IMR-90 (cell line): ENCODE data around the gene TP53BP1. TPM values are rescaled to one million over a fixed set of nuclear protein-coding genes. Genes with fewer than 3 reads are reported as not detected.
A peak's percentile ranks its signal among the peaks of the same experiment; 100 is the strongest.

Experiments
- ATAC-seq: fragments of 200-7000 bp; cut with Tn5 transposase; 2 replicates; pipeline ENCODE4 v1.9.1; 2020; ENCODE audit warnings: low read depth, mild to moderate bottlenecking, moderate library complexity
- BruUV-seq: library from RNA; stranded (reverse); fragments of 400-500 nt; replicated peaks from 2 replicates; lab custom pipeline; 2021; lab: Mats Ljungman, UMichigan
- CTCF ChIA-PET: fragments of 300-600 bp; formaldehyde crosslinking; extraction: SDS; loops from one replicate; lab custom pipeline; 2021; ENCODE audit warnings: antibody characterized with exemption; lab: Yijun Ruan, JAX
- POLR2A ChIA-PET: fragments of 300-600 bp; sonication (Branson Sonifier 250); formaldehyde crosslinking; loops from one replicate; lab custom pipeline; 2022; ENCODE audit warnings: antibody characterized with exemption; ENCODE audit not compliant: unreplicated experiment; lab: Charles Lee
- DNase-seq: peaks from one replicate; pipeline ENCODE4 v3.0.0; 2013
- H2AFZ ChIP-seq: replicated peaks from 2 replicates; pipeline ENCODE3; 2013; ENCODE audit warnings: low read length, mild to moderate bottlenecking; ENCODE audit not compliant: poor library complexity
- H2AK5ac ChIP-seq: 2 replicates; pipeline ENCODE4 v1.6.1; 2013; ENCODE audit warnings: low read depth, low read length, inconsistent platforms
- H2AK9ac ChIP-seq: replicated peaks from 2 replicates; pipeline ENCODE3; 2013; ENCODE audit warnings: mild to moderate bottlenecking, low read depth, low read length, moderate library complexity; ENCODE audit not compliant: poor library complexity
- H2BK120ac ChIP-seq: 2 replicates; pipeline ENCODE4 v1.6.1; 2013; ENCODE audit warnings: low read depth, low read length, inconsistent platforms
- H2BK15ac ChIP-seq: 3 replicates; pipeline ENCODE4 v1.6.1; 2013; ENCODE audit warnings: low read depth, low read length, inconsistent platforms
- H2BK20ac ChIP-seq: 2 replicates; pipeline ENCODE4 v1.6.1; 2013; ENCODE audit warnings: low read depth, mild to moderate bottlenecking, inconsistent platforms, low read length, moderate library complexity
- H2BK5ac ChIP-seq: 2 replicates; pipeline ENCODE4 v1.6.1; 2013; ENCODE audit warnings: mild to moderate bottlenecking, low read depth, low read length, inconsistent platforms; ENCODE audit not compliant: poor library complexity, severe bottlenecking
- H3K14ac ChIP-seq: replicated peaks from 2 replicates; pipeline ENCODE4 v1.6.1; 2013; ENCODE audit warnings: low read depth, low read length, inconsistent platforms
- H3K18ac ChIP-seq: 2 replicates; pipeline ENCODE4 v1.6.1; 2013; ENCODE audit warnings: low read depth, low read length, control low read depth
- H3K23ac ChIP-seq: 2 replicates; pipeline ENCODE4 v1.6.1; 2013; ENCODE audit warnings: low read depth, low read length, inconsistent platforms
- H3K27ac ChIP-seq: 2 replicates; pipeline ENCODE4 v1.5.1; 2013; ENCODE audit warnings: mild to moderate bottlenecking, control low read depth, low read length; ENCODE audit not compliant: insufficient read depth
- H3K27me3 ChIP-seq: 2 replicates; pipeline ENCODE4 v1.6.1; 2013; ENCODE audit warnings: low read length; ENCODE audit not compliant: control insufficient read depth, insufficient read depth
- H3K36me3 ChIP-seq: 2 replicates; pipeline ENCODE4 v1.6.1; 2013; ENCODE audit warnings: low read length, mixed read lengths; ENCODE audit not compliant: control insufficient read depth, insufficient read depth
- H3K4ac ChIP-seq: 2 replicates; pipeline ENCODE4 v1.6.1; 2013; ENCODE audit warnings: low read depth, low read length, inconsistent platforms
- H3K4me1 ChIP-seq: 2 replicates; pipeline ENCODE4 v1.6.1; 2013; ENCODE audit warnings: low read length, mixed read lengths; ENCODE audit not compliant: control insufficient read depth, insufficient read depth
- H3K4me2 ChIP-seq: 2 replicates; pipeline ENCODE4 v1.6.1; 2013; ENCODE audit warnings: low read depth, mild to moderate bottlenecking, control low read depth, low read length, moderate library complexity
- H3K4me3 ChIP-seq: 2 replicates; pipeline ENCODE4 v1.5.1; 2013; ENCODE audit warnings: low read depth, mild to moderate bottlenecking, control low read depth, low read length, moderate library complexity; ENCODE audit not compliant: insufficient read depth
- H3K56ac ChIP-seq: 2 replicates; pipeline ENCODE4 v1.6.1; 2013; ENCODE audit warnings: low read length, inconsistent platforms; ENCODE audit not compliant: insufficient read depth; ENCODE audit errors: extremely low read depth
- H3K79me1 ChIP-seq, 2 experiments: 2 replicates each; pipeline ENCODE4 v1.6.1; 2013; ENCODE audit warnings: low read length in 2 of 2, inconsistent platforms in 1 of 2, low read depth in 1 of 2
- H3K9ac ChIP-seq: 2 replicates; pipeline ENCODE4 v1.6.1; 2013; ENCODE audit warnings: low read depth, low read length, control low read depth
- H3K9me1 ChIP-seq: 2 replicates; pipeline ENCODE4 v1.6.1; 2013; ENCODE audit warnings: low read length, inconsistent platforms; ENCODE audit not compliant: insufficient read depth
- H3K9me3 ChIP-seq: 2 replicates; pipeline ENCODE4 v1.6.1; 2013; ENCODE audit warnings: low read length; ENCODE audit not compliant: control insufficient read depth, insufficient read depth
- H4K20me1 ChIP-seq: 2 replicates; pipeline ENCODE4 v1.6.1; 2013; ENCODE audit warnings: low read length, inconsistent platforms; ENCODE audit not compliant: insufficient read depth
- H4K5ac ChIP-seq: 2 replicates; pipeline ENCODE4 v1.6.1; 2013; ENCODE audit warnings: mild to moderate bottlenecking, low read depth, low read length, control low read depth
- H4K8ac ChIP-seq, 2 experiments: 2 replicates each; pipeline ENCODE4 v1.6.1; 2013; ENCODE audit warnings: low read depth in 2 of 2, low read length in 2 of 2, control low read depth in 1 of 2, inconsistent platforms in 1 of 2
- H4K91ac ChIP-seq: 2 replicates; pipeline ENCODE4 v1.6.1; 2013; ENCODE audit warnings: low read depth, low read length, inconsistent platforms; ENCODE audit not compliant: insufficient read depth
- BHLHE40 ChIP-seq: fragments of 150-350 bp; IDR thresholded peaks from 2 replicates; pipeline ENCODE4 v1.6.1; 2016; ENCODE audit warnings: mild to moderate bottlenecking, low read depth, low read length
- CEBPB ChIP-seq: IDR thresholded peaks from 2 replicates; pipeline ENCODE4 v1.6.1; 2012; ENCODE audit warnings: low read depth, low read length, improper control_type of control experiment
- FOS ChIP-seq: fragments of 150-350 bp; IDR thresholded peaks from 2 replicates; pipeline ENCODE4 v1.6.1; 2016; ENCODE audit warnings: low read depth, low read length
- MAZ ChIP-seq: IDR thresholded peaks from 2 replicates; pipeline ENCODE4 v1.6.1; 2012; ENCODE audit warnings: low read depth, mild to moderate bottlenecking, low read length, improper control_type of control experiment, moderate library complexity, borderline replicate concordance
- NFE2L2 ChIP-seq: fragments of 150-350 bp; IDR thresholded peaks from 2 replicates; pipeline ENCODE4 v1.6.1; 2016; ENCODE audit warnings: low read depth, mild to moderate bottlenecking, low read length
- POLR2A ChIP-seq: IDR thresholded peaks from 2 replicates; pipeline ENCODE4 v1.6.1; 2012; ENCODE audit warnings: mild to moderate bottlenecking, low read depth, low read length
- RCOR1 ChIP-seq: IDR thresholded peaks from 2 replicates; pipeline ENCODE4 v1.6.1; 2012; ENCODE audit warnings: mild to moderate bottlenecking, low read length, improper control_type of control experiment; ENCODE audit not compliant: insufficient replicate concordance
- SMC3 ChIP-seq: fragments of 150-350 bp; IDR thresholded peaks from 2 replicates; pipeline ENCODE4 v1.6.1; 2016; ENCODE audit warnings: low read depth, mild to moderate bottlenecking, antibody characterized with exemption, low read length, moderate library complexity
- WGBS, 2 experiments: methylation state at CpG; one replicate each; pipeline versions ENCODE4 v1.1.5 to v1.1.7; 2013; ENCODE audit warnings: missing lambda C conversion rate in 2 of 2; ENCODE audit not compliant: insufficient read length in 1 of 2; ENCODE audit errors: extremely low coverage in 2 of 2; 5-methylcytosine and 5-hydroxymethylcytosine counted together
- dilution Hi-C: fragments of 300-500 bp; cut with HindIII; formaldehyde crosslinking; loops from one replicate; pipeline ENCODE4 v1.14.3; 2018; ENCODE audit warnings: low sequenced_read_pairs; ENCODE audit not compliant: unreplicated experiment
- in situ Hi-C: fragments of 300-500 bp; cut with MboI; formaldehyde crosslinking; loops from 3 replicates; pipeline ENCODE4 v1.14.3; 2019; ENCODE audit warnings: low sequenced_read_pairs, inconsistent platforms, mixed read lengths
- intact Hi-C: fragments of 100-400 bp; cut with micrococcal nuclease; formaldehyde crosslinking; loops from 2 replicates; pipeline ENCODE4 v1.10.0; 2022
- polyA plus RNA-seq, 3 experiments: library from polyadenylated mRNA; depleted of rRNA; stranded (reverse); fragments of >200 nt; gene quantifications; 2 replicates each; pipeline ENCODE4 v1.2.3, GENCODE V29; 2012; ENCODE audit warnings: low replicate concordance in 1 of 3
- total RNA-seq: library from RNA; depleted of rRNA; stranded (reverse); fragments of >200 nt; gene quantifications from 2 replicates; pipeline ENCODE4 v1.2.3, GENCODE V29; 2012
- TF ChIP-seq, protein P1 (sequence below): fragments of 150-350 bp; IDR thresholded peaks from 2 replicates; pipeline ENCODE4 v1.6.1; 2016; ENCODE audit warnings: low read depth, mild to moderate bottlenecking, low read length, moderate library complexity, borderline replicate concordance

The TP53BP1 gene
- total and polyA plus RNA-seq, 2 of the 4 experiments (the other 2 are of a cell fraction): 36.3 to 64.5 TPM

DNA sequence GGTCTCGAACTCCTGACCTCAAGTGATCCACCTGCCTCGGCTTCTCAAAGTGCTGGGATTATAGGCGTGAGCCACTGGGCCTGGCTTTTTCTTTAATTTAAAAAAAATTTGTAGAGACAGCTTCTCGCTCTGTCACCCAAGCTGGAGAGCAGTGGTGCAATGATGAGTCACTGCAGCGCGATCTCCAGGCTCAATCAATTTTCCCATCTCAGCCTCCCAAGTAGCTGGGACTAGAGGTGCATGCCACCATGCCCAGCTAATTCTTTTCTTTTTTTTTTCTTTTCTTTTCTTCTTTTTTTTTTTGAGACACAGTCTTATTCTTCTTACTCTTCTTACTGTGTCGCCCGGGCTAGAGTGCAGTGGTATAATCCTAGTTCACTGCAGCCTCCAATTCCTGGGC lies 102.2 kb downstream of the TP53BP1 start:
- WGBS, 2 experiments: 60% methylated on average over 2 of the region's 8 CpGs; no CpG with 5 or more reads in 1 of the 2 experiments
- TF ChIP-seq MAZ: no peak
- TF ChIP-seq POLR2A: no peak
- TF ChIP-seq CEBPB: 0 out of 2 replicates have a peak, but pooled peaks have one; percentile 3
- TF ChIP-seq NFE2L2: no peak
- no peak for TF ChIP-seq BHLHE40
- 0 out of 2 replicates have a peak, but pooled peaks have one; percentile 3 for TF ChIP-seq FOS
- no peak for TF ChIP-seq SMC3
- TF ChIP-seq, protein P1, sequence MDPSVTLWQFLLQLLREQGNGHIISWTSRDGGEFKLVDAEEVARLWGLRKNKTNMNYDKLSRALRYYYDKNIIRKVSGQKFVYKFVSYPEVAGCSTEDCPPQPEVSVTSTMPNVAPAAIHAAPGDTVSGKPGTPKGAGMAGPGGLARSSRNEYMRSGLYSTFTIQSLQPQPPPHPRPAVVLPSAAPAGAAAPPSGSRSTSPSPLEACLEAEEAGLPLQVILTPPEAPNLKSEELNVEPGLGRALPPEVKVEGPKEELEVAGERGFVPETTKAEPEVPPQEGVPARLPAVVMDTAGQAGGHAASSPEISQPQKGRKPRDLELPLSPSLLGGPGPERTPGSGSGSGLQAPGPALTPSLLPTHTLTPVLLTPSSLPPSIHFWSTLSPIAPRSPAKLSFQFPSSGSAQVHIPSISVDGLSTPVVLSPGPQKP: no peak
- TF ChIP-seq RCOR1: no peak
- no peak overlapping the region for H3K4ac ChIP-seq
- H3K18ac ChIP-seq: no peak overlapping the region
- H3K9me1 ChIP-seq: 0 out of 2 replicates have a peak, but pooled peaks cover 9% of the 10 kb centered on the region
- no peak overlapping the region for H2BK20ac ChIP-seq
- H2AK5ac ChIP-seq: no peak overlapping the region
- in situ Hi-C loops (no loop called here), intact Hi-C loops (no loop called here), dilution Hi-C loops (no loop called here)
- H2BK15ac ChIP-seq: no peak overlapping the region
- no peak overlapping the region for H4K91ac ChIP-seq
- BruUV-seq: no TSS peak
- H4K5ac ChIP-seq: no peak overlapping the region
- CTCF ChIA-PET: no interaction called here
- POLR2A ChIA-PET: interaction anchor here (0.6 kb wide), 1 partner anchor 9 kb away, joined by 5 read pairs; no protein-coding TSS in a partner anchor
- H2AK9ac ChIP-seq: no peak overlapping the region
- peaks cover 20% of the 10 kb centered on the region for H3K36me3 ChIP-seq
- H3K23ac ChIP-seq: no peak overlapping the region
- H3K9ac ChIP-seq: no peak overlapping the region
- no peak overlapping the region for H3K27ac ChIP-seq
- no peak overlapping the region for H3K56ac ChIP-seq
- H2BK5ac ChIP-seq: no peak overlapping the region
- H2BK120ac ChIP-seq: no peak overlapping the region
- H3K4me1 ChIP-seq: no peaks in the 10 kb centered on the region
- H2AFZ ChIP-seq: no peak overlapping the region
- H3K9me3 ChIP-seq: no peaks in the 10 kb centered on the region
- H3K14ac ChIP-seq: no peak overlapping the region
- no peak overlapping the region for H3K4me3 ChIP-seq
- H3K4me2 ChIP-seq: no peak overlapping the region
- H4K8ac ChIP-seq: no peak overlapping the region
- ATAC-seq (no peak), DNase-seq (peak; percentile 46)
- peaks cover 0 to 5% of the 10 kb centered on the region in 2 experiments; a peak in 1 of 4 replicates for H3K79me1 ChIP-seq
- no peaks in the 10 kb centered on the region for H4K20me1 ChIP-seq
- H3K27me3 ChIP-seq: no peaks in the 10 kb centered on the region
